Embryonic facial prominence (tissue), 1 donor: ENCODE measurements around the gene INS.

Experiments used
- DNase-seq: peaks from one replicate; pipeline ENCODE4 v3.0.0-alpha.2; 2016; ENCODE audit errors: extremely low spot score

Gene INS

DNA sequence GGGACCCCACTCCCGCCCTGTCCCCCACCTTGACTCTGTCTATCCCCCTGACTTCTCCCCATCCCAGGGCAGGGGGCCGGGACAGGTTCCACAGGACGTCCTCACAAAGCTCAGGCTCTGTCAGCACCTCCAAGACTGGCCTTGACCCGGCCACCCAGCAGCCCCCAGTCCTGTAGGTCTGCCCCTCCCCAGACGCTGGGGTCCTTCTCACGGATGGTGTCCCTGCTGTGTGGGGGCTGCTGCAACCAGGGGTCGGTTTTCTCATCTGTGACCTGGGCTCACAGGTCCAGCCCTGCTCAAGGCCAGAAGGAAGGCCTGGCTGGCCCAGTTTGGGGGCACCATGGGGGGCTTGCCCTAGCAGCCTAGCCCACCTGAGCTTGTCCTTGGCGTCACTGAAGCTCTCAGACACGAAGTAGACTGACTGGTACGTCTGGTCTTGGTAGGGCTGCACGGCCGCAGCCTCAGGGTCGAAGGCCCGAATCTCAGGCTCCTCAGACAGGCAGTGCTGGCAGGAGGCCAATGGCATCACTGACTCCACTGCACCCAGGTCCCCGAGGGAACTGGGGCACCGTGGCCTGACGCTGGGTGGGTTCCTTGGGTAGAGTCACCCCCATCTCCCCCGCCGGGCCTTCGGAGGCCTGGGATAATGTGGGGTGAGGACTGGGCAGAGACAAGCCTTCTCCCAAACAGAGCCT is 4.0 kb upstream of the INS start:
- no peak for DNase-seq

DNA sequence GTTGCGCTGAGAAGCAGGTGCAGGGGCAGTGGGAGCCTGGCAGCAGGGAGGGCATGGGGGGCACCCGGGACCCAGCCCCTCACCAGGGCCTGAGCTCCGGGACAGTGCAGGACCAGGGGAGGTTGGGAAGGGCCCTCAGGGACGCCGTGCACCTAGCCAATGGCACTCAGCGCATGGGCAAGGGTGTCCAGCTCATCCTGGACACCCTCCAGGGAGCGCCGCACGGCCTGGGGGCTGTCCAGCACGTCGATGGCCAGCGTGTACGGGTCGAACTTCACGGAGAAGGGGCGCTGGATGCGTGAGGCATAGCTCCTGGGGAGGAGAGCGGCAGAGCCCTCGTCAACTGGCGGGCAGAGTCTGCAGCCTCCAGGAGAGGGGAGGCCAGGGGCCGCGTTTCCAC is 3.1 kb upstream of the INS start:
- no peak for DNase-seq

DNA sequence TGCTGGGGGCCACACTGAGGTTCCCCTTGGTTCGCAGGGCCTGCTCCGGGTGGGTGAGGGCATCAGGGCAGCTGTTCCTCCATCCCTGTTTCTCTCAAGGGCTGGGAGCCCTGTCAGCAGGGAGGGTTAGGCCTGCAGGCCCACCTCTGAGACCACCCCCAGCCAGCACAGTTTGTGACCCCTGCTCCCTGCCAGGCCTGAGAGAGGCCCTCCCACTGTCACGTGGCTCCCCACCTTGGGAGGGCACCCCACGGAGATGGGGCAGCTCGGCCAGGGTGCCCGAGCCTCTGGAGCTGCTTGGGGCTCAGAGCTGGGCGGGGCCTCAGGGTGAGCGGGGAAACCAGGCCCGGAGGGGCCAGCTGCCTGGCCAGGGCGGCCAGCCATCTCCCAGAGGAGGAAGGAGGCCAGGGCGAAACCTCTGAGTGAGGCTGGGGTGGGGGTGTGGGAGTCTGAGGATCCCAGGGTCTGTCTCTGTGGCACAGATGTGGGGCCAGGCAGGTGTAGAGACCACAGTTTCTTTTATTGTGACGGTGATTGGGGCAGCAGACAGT is 2.5 kb upstream of the INS start:
- no peak for DNase-seq

GRCh38 chr11:2159536-2160413 is 1.2 kb downstream of the INS start:
- no peak for DNase-seq

DNA sequence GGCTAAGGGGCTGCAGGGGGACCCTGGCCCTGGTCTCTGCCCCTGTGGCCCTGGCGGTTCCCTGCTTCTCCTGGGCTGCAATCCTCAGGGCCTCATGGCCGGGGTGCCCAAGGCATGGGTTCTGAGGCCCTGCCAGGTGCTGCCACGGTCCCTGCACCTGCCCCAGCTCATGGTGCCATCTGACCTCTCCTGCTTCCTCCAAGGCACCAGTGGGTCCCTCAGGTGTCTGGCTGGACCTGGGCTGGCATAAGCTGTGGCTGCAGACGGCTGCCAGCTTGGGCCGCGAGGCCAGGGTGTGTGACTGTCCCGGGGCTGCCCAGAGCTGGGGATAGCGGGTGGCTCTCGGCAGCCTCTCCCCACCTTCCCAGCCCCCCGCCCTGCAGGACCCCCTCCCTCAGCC is 2.0 kb downstream of the INS start:
- DNase-seq, result no peak

DNA sequence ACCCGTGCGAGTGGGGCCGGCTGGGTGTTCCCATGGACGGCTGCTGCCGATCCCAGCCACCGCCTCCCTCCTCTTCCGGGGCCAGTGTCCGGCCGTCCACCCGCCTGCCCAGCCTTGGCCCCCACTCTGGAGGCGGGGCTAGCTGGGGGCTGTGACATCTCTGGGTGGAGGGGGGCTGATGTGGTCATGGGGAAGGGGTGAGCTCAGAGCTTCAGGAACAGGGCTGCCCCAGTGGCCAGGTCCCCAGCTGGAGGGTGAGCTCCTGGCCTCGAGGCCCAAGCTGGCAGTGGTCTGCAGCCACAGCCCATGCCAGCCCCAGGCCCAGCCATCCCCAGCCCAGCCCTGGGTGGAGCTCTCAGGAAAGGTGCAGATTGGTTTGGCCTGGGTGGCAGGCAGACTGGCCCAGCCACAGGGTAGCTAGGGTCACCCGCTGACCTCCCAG is 2.7 kb downstream of the INS start:
- DNase-seq, result no peak

DNA sequence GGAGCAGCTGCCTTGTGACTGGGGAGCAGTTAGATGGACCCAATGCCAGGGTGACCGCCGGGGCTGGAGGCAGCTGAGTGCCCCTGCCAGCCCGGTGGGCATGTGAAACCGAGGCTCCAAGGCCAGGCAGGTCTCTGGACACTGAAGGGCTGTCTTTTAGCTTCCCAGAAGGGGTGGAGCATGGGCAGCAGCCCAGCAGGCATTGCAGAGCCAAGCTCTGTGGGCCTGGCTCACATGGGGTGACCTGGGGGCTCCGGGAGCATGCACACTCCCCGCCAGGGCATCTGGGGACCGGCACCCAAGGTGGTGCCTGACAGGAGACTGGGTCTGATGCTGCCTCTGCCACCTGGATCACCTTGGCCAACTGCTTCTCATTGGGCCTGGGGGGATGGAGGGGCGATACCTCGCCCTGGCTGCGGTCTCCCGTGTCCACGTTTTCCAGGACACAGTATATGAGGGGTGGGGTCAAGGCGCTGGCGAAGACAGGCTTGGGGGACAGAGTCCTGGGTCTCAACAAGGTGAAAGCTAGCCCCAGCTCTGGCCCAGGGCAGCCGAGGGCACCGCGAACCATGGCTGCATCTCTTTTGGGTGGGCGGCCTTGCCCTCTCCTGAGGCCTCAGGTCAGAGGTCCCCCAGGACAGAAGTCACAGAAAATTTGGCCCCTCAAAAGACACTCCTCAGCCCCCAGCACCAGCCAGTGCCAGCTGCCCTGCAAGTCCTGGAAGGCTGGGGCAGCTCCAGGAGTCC is 3.5 kb downstream of the INS start:
- no peak for DNase-seq

GRCh38 chr11:2156416-2157182 is 4.4 kb downstream of the INS start:
- DNase-seq, result no peak

DNA sequence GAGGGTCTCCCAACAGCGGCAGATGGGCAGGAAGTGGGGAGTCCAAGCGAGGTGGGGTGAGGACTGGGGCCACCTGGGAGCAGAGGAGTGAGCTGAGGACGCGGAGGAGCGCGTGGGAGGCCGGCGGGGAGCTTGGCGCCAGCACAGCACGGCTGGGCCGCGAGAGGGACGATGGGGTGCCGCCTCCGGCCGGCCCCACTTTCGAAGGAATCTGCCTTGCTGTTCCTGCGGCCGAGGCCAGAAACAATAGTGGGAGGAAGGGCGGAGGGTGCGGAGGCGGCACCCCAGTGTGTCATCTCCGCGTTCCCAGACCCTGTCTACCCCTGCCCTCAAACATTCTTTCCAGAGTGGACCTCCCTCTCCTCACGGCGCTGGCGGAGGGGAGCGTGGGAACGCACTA is 5.5 kb downstream of the INS start:
- no peak for DNase-seq

DNA sequence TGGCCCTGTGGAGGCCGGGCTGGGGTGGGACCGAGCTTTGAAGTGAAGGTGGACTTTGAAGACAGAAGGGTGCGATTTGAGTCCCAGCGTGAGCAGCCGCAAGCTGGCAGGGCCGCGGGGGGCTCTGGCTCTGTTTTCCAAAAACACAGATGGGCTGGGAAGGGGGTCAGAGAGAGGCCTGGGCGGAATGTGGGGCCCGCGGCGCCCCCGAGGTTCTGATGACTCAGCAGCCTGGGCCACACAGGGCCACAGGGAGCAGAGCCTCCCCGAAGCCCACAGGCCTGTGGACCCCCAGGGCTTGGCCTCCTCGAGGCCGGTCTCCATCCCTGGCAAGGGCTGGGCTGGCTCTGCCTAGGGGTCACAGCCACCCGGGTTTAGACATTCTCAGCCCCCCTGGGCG is 6.1 kb downstream of the INS start:
- DNase-seq, result no peak

- DNase-seq, result no peak
Measured at GRCh38 chr11:2154195-2154585, 6.8 kb downstream of the INS start.

- DNase-seq, result no peak
Measured at GRCh38 chr11:2153581-2154194, 7.3 kb downstream of the INS start.

DNA sequence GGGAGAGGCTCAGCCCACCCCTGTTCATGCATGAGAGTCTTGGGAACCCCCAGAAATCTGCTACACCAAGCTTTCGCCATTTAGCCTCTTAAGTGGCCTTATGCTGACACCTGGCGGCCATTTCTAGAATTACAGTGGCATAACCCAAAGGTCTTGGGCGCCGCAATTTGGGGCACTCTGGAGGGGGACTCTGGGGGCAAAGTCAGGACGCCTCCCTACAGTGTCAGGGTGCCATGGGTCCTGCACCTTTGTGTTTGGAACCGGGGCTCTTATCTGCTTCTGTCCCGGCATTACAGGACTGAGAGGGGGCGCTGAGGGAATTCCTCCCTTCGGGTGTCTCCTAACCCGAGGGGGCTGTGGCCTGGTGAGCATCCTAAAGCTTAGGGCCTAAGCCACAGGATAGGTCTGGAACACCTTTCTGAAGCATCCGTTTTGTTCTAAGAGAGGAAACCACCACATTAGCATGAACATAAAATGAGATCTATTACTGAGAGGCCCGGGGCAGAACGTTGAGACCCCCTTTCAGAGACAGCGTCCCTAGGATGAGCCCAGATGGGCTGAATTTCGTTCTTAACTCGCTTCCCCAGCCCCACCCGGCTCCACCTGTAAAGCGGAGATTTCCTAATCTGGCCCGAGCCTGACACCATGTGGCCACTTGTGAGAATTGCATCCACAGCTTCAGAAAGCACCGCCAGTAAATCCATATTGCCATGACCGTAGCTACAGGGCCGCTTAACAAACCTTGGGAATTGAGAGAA is 9.3 kb downstream of the INS start:
- DNase-seq, result peak; percentile 64

- DNase-seq, result peak; percentile 71
Measured at GRCh38 chr11:2149864-2150847, 10.9 kb downstream of the INS start.

DNA sequence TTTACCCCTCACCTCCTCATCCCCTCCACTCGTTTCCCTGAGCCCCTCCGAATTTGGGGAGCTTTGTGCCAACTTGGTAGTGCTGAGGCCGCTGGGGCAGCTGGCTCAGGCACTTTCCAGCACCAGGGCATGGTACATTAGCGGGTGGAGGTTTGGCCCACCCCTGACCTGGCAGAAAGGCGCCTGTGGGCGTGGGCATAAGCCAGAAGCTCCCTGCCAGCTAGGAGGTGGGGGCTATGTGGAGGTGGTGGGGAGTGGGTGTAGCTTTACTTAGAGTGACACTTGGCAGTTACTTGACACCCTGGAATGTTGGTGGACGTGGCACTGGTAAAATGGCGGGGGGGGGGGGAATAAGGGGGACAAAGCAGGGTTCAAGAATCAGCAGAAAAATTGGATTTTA is 11.5 kb downstream of the INS start:
- no peak for DNase-seq

- no peak for DNase-seq
Measured at GRCh38 chr11:2148595-2148994, 12.4 kb downstream of the INS start.

GRCh38 chr11:2147391-2147790 is 13.6 kb downstream of the INS start:
- no peak for DNase-seq

- DNase-seq, result no peak
Measured at GRCh38 chr11:2146051-2146450, 15.0 kb downstream of the INS start.
